Smooth muscle cell (in vitro differentiated cells): Measurements from ENCODE around the gene LEMD3. TPM values are rescaled to one million over a fixed set of nuclear protein-coding genes. Genes with fewer than 3 reads are reported as not detected.

Experiments used
- DNase-seq: peaks from one replicate; lab custom pipeline; 2025; ENCODE audit not compliant: unreplicated experiment; lab: John Stamatoyannopoulos, UW
- H2AFZ ChIP-seq: fragments of 200-600 bp; sonication (generic); 2 replicates; pipeline ENCODE4 v1.6.0; 2016; ENCODE audit warnings: antibody characterized with exemption, low read depth, mild to moderate bottlenecking
- H3F3A ChIP-seq: fragments of 200-600 bp; sonication (generic); 2 replicates; pipeline ENCODE4 v1.6.0; 2017; ENCODE audit warnings: antibody characterized with exemption, low read depth
- H3K27ac ChIP-seq: fragments of 200-600 bp; sonication (generic); 2 replicates; pipeline ENCODE4 v1.5.1; 2016; ENCODE audit warnings: low read depth, mild to moderate bottlenecking
- H3K27me3 ChIP-seq: fragments of 200-600 bp; sonication (generic); 2 replicates; pipeline ENCODE4 v1.6.1; 2016; ENCODE audit warnings: low read depth, mild to moderate bottlenecking
- H3K36me3 ChIP-seq: fragments of 200-600 bp; sonication (generic); 2 replicates; pipeline ENCODE4 v1.5.1; 2016; ENCODE audit warnings: low read depth
- H3K4me1 ChIP-seq: fragments of 200-600 bp; sonication (generic); 2 replicates; pipeline ENCODE4 v1.5.1; 2016; ENCODE audit warnings: low read depth
- H3K4me2 ChIP-seq: fragments of 200-600 bp; sonication (generic); 2 replicates; pipeline ENCODE4 v1.6.0; 2016; ENCODE audit warnings: mild to moderate bottlenecking
- H3K4me3 ChIP-seq: fragments of 200-600 bp; sonication (generic); 2 replicates; pipeline ENCODE4 v1.5.1; 2016; ENCODE audit warnings: mild to moderate bottlenecking
- H3K79me2 ChIP-seq: fragments of 200-600 bp; sonication (generic); 2 replicates; pipeline ENCODE4 v1.6.0; 2016; ENCODE audit warnings: low read depth, mild to moderate bottlenecking
- H3K9ac ChIP-seq: fragments of 200-600 bp; sonication (generic); 2 replicates; pipeline ENCODE4 v1.6.0; 2016; ENCODE audit warnings: low read depth
- H3K9me3 ChIP-seq: fragments of 200-600 bp; sonication (generic); replicated peaks from 2 replicates; pipeline ENCODE4 v1.5.1; 2016; ENCODE audit warnings: low read depth
- H4K20me1 ChIP-seq: fragments of 200-600 bp; sonication (generic); 2 replicates; pipeline ENCODE4 v1.6.0; 2016; ENCODE audit warnings: low read depth
- CTCF ChIP-seq: fragments of 200-600 bp; sonication (generic); IDR thresholded peaks from 2 replicates; pipeline ENCODE4 v1.5.1; 2017; ENCODE audit warnings: borderline replicate concordance, mild to moderate bottlenecking, antibody characterized with exemption; ENCODE audit not compliant: insufficient read depth, poor library complexity, severe bottlenecking
- WGBS: methylation state at CpG from one replicate; pipeline ENCODE4 v1.1.7; 2016; ENCODE audit warnings: low lambda C conversion rate; 5-methylcytosine and 5-hydroxymethylcytosine counted together
- polyA plus RNA-seq: library from polyadenylated mRNA; unstranded; fragments of >200 nt; fragmentation: Nextera tagmentation; extraction: Ambion mirVana; gene quantifications from 2 replicates; pipeline ENCODE4 v1.2.1, GENCODE V29; 2016
- total RNA-seq: library from RNA; depleted of rRNA; stranded (reverse); fragments of >200 nt; gene quantifications from 2 replicates; pipeline ENCODE4 v1.2.3, GENCODE V29; 2014

The LEMD3 gene
- total and polyA plus RNA-seq, 2 experiments from 2014 or later = 14.8 to 55.1 TPM

DNA sequence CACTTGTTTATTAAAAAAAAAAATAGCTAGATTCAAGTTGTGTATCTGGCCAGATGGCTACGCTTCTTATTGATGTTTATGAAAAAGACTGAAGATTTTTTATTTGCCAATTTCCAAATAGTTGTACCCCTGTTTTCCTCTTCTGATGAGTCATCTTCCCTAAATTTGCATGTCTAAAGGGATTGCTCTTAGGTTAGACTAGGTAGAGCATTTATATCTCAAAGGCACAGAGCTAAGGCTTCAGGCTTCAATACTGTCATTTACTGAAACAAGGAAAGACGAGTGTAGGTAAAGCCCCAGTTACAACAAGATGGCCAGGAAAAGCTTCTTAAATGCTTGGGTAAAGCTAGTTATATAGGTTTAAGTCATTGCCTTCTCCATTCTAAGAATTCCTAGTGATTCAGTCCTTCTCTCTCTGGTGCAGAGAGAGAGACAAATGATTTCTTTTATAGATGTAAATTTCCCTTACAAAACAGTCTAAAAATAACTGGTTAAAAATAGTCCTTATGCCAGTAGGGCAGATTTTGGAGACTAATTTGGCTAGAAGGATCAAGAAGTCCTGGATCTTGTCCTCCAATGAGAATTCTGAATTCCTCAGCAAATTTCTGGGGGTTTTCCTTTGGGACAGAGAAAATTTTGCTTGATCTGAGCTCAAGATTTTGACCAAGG lies 26.1 kb downstream of the LEMD3 start:
- H3F3A ChIP-seq = no peaks in the 10 kb centered on the region
- no peak for DNase-seq
- H2AFZ ChIP-seq = no peak overlapping the region
- no peaks in the 10 kb centered on the region for H3K36me3 ChIP-seq
- no peak for TF ChIP-seq CTCF
- H3K4me1 ChIP-seq = no peaks in the 10 kb centered on the region
- no peak overlapping the region for H3K4me3 ChIP-seq
- no peaks in the 10 kb centered on the region for H3K9me3 ChIP-seq
- no peaks in the 10 kb centered on the region for H3K27me3 ChIP-seq
- H3K27ac ChIP-seq = no peak overlapping the region
- peaks cover 95% of the 10 kb centered on the region for H3K79me2 ChIP-seq
- H3K9ac ChIP-seq = no peak overlapping the region
- no peak overlapping the region for H3K4me2 ChIP-seq
- WGBS = 97% methylated on average over 2 of the region's 2 CpGs
- H4K20me1 ChIP-seq = peaks cover 97% of the 10 kb centered on the region

GRCh38 chr12:65196762-65197567 lies 27.6 kb downstream of the LEMD3 start:
- no peaks in the 10 kb centered on the region for H3K4me1 ChIP-seq
- H2AFZ ChIP-seq = no peak overlapping the region
- peaks cover 95% of the 10 kb centered on the region for H3K79me2 ChIP-seq
- TF ChIP-seq CTCF = no peak
- no peak for DNase-seq
- H3K36me3 ChIP-seq = no peaks in the 10 kb centered on the region
- no peaks in the 10 kb centered on the region for H3K27me3 ChIP-seq
- H3K9me3 ChIP-seq = no peaks in the 10 kb centered on the region
- H4K20me1 ChIP-seq = peaks cover 97% of the 10 kb centered on the region
- no peak overlapping the region for H3K4me2 ChIP-seq
- no peak overlapping the region for H3K9ac ChIP-seq
- H3K27ac ChIP-seq = no peak overlapping the region
- no peak overlapping the region for H3K4me3 ChIP-seq
- H3F3A ChIP-seq = no peaks in the 10 kb centered on the region
- WGBS = 100% methylated on average over 2 of the region's 2 CpGs

DNA sequence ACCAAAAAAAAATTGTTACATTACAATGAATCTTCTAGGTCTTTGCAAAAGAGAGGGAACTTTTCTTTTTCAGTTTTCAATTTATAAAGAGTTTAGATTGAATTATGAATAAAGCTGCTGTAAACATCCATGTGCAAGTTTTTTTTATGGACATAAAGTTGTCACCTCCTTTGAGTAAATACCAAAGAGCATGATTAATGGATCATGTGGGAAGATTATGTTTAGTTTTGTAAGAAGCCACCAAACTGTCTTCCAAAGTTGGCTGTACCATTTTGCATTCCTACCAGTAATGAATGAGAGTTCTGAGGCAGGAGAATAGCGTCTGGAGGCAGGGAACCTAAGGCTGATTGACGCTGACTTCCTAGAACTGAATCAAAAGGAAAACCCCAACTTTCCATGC lies 30.2 kb downstream of the LEMD3 start:
- H3K9me3 ChIP-seq = no peaks in the 10 kb centered on the region
- H3K36me3 ChIP-seq = no peaks in the 10 kb centered on the region
- H3F3A ChIP-seq = no peaks in the 10 kb centered on the region
- peaks cover 97% of the 10 kb centered on the region for H4K20me1 ChIP-seq
- H3K4me1 ChIP-seq = no peaks in the 10 kb centered on the region
- H3K4me2 ChIP-seq = no peak overlapping the region
- H3K79me2 ChIP-seq = peaks cover 96% of the 10 kb centered on the region
- no peaks in the 10 kb centered on the region for H3K27me3 ChIP-seq
- TF ChIP-seq CTCF = no peak
- H3K9ac ChIP-seq = no peak overlapping the region
- H3K27ac ChIP-seq = no peak overlapping the region
- 93% methylated on average over 2 of the region's 2 CpGs for WGBS
- no peak overlapping the region for H3K4me3 ChIP-seq
- H2AFZ ChIP-seq = no peak overlapping the region
- DNase-seq = no peak
